Posterior vena cava (tissue), 2 donors: Measurements from ENCODE around the gene ZMYND8. TPM values are rescaled to one million over a fixed set of nuclear protein-coding genes. Genes with fewer than 3 reads are reported as not detected.
"Not testable (repeated sequence)": the region's sequence is repeated elsewhere in the genome, so short reads cannot be mapped to it uniquely, and the experiment has no call there.

Source experiments
- DNase-seq: peaks from one replicate; pipeline ENCODE4 v3.0.0-alpha.2; 2020; ENCODE audit warnings: low spot score
- intact Hi-C, 2 donors: fragments of 100-400 bp; cut with DNase I; formaldehyde crosslinking; loops; one replicate each; pipeline versions ENCODE4 v1.14.1 to v1.14.2; 2022 to 2023
- total RNA-seq, 2 donors: library from RNA; stranded (reverse); fragmentation: NEBNext Ultra II Directional; extraction: Animal tissue kit (Norgen Biotek cat#: 25700); gene quantifications; one replicate each; pipeline ENCODE4 v1.2.1, GENCODE V29; 2021
- donor health status: DM: yes; HTN: yes; CAD: no.
- donor health status: DM: yes; HTN: yes; CAD: no.

ZMYND8 gene
- total RNA-seq, 2 donors from 2014 or later = 28.0 to 29.3 TPM

- intact Hi-C loops = no loop called here
- DNase-seq = no peak
These were observed 110.3 kb downstream of the ZMYND8 start for GRCh38 chr20:47246061-47246777.

- intact Hi-C loops, DNase-seq: not testable (repeated sequence)
These were observed 111.3 kb downstream of the ZMYND8 start for GRCh38 chr20:47245166-47245565.

DNA sequence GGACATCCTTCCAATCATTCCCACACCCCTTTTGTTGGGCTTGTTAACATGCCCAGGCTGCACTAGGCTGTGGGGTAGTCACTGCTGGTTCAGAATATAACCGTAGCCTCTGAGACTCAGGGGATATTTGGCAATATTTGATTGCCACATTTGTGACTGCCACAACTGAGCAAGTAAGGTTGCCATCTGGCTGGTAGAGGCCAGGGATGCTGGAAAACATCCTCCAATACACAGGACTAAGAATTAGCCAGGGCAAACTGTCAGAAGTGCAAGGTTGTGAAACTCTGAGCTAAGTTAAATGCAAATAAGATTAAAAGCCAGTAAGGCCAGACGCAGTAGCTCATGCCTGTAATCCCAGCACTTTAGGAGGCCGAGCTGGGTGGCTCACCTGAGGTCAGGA, 112.0 kb downstream of the ZMYND8 start:
- intact Hi-C loops = no loop called here
- DNase-seq = no peak

DNA sequence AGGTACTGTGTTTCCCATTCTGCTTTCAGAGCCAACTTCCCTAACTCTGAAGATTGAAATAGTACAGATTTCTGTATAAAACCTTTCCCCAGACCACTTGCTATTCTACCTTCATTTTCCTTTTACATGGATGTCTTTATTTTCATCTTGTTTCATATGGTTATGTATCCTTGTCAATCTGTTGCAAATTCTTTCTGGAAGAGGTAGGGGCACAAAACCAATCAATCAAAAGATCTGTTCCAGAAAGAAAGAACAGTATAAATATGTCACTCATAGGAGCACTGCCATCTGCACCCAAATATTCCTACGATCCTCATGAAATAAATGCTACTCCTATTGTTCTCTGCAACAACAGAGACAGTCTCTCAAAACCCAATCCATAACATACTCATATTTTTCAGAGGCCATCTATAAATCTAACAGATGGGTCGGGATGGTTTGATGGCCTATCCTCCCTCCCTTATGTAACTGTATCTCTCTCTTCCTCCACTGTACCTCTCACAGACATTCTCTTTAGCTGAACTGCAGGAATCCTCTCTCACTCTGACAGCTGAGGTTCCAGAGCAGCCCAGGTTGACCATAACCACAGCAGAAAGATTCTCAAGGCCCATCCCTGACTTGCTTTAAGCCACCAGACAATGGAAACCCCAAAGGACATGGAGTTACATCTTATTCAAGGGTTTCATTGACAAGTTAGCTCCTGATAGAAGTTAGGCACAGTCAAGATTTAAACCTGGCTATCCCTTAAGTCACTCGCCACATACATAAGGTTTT, 112.8 kb downstream of the ZMYND8 start:
- intact Hi-C loops = no loop called here
- DNase-seq = no peak

GRCh38 chr20:47243003-47243402, 113.5 kb downstream of the ZMYND8 start:
- intact Hi-C loops = no loop called here

DNA sequence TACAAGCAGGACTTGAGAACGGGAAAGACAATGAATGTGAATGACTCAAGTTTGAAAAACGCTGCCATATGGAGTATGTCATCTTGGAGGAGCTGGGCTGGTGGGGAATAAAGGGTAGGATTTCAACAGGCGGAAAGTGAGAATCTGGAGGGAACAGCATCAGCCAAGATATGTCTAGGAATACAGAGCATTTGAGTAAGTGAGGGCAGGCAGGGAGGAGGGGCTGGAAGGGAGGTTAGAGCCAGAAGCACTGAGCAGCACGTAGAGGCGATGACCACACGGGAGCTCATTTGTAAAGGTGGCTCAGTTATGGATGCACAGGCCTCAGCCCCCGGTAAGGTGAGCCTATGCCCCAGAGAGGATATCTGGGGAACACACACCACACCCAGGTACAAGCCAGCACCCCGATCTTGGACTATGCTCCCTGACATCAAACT, 115.1 kb downstream of the ZMYND8 start:
- DNase-seq = no peak
- intact Hi-C loops = no loop called here

More at GRCh38 chr20:47243003-47243402, 113.5 kb downstream of the ZMYND8 start:
- DNase-seq = no peak

GRCh38 chr20:47240096-47240495, 116.4 kb downstream of the ZMYND8 start:
- intact Hi-C loops, DNase-seq: not testable (repeated sequence)

GRCh38 chr20:47239719-47240067, 116.8 kb downstream of the ZMYND8 start:
- intact Hi-C loops = no loop called here
- DNase-seq = no peak

- intact Hi-C loops = no loop called here
- DNase-seq = no peak
These were observed 117.5 kb downstream of the ZMYND8 start for GRCh38 chr20:47238780-47239718.

DNA sequence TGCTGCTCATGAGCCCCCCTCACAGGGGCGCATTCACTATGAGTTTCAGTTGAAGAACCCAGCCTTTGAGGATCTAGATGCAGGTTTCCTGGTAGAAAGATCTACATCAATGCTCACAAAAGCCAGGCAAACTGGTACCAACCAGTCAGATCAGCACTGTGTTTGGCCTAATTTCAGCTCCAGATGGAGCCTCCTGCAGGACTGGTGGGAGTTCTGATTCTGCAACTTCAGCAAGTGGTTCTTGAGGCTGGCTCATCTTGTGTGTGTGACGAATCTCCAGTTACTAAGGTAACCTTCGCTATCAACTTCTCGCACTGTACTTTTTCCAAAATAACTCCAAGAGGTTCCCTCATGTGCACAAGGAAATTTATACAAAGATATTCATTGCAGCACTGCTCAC, 118.8 kb downstream of the ZMYND8 start:
- intact Hi-C loops = no loop called here
- DNase-seq = no peak

GRCh38 chr20:47236639-47236900, 119.9 kb downstream of the ZMYND8 start:
- intact Hi-C loops = no loop called here
- DNase-seq = no peak

GRCh38 chr20:47235853-47236638, 120.5 kb downstream of the ZMYND8 start:
- intact Hi-C loops = no loop called here

GRCh38 chr20:47235111-47235510, 121.4 kb downstream of the ZMYND8 start:
- intact Hi-C loops = no loop called here
- no peak for DNase-seq

More at GRCh38 chr20:47235853-47236638, 120.5 kb downstream of the ZMYND8 start:
- no peak for DNase-seq

DNA sequence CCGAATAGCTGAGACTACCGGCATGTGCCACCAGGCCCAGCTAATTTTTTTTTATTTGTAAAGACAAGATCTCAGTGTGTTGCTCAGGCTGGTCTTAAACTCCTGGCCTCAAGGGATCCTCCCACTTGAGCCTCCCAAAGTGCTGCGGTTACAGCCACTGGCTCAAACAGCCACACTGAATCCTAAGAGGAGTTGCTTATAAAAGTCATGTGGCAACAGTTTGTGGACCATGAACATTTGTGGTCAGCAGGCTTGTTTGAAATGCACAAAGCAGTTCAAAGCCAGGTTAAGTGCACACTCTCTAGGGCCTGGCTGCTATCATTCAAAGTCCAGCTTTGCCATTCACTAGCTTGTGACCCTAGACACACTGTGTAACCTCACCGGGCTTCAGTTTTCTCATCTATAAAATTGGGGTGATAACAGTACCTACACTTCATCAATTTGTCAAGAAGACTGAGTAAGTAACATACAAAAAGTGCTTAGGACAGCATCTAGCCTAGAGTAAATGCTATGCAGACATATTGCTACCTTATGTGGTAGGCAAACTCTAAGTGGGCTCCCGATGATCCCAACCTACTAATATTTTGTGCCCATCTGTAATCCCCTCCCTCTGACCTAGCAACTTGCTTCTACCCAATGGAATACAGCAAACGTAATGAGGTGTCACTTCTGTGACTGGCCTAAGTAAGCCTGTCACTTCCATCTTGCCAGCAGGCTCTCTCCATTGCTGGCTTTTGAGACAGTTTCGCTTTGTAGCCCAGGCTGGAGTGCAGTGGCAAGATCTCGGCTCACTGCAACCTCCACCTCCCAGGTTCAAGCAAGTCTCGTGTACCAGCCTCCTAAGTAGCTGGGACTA, 122.9 kb downstream of the ZMYND8 start:
- no peak for DNase-seq
- intact Hi-C loops = no loop called here

GRCh38 chr20:47232518-47232917, 124.0 kb downstream of the ZMYND8 start:
- intact Hi-C loops = no loop called here
- DNase-seq = no peak

- DNase-seq = no peak
- intact Hi-C loops = no loop called here
These were observed 125.0 kb downstream of the ZMYND8 start for GRCh38 chr20:47231382-47232039.

DNA sequence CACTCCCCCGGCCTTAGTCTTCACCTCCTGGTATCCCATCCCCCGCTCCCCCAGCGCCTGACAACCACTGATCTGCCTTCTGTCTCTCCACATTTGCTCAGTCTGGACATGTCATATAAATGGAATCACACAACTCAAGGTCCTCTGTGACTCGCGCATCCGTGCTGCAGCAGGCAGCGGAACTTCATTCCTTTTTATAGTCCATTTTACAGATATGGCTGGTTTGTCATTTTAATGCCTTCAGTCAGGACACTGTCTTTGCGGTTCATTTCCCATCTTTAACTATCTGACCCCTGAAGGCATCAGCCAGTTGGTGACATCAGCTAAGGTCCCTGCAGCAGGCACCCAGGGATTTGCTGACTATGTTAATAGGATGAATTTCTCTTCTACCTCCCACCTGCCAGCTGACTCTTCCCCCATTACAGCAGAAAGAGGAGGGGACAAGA, 125.7 kb downstream of the ZMYND8 start:
- intact Hi-C loops = no loop called here
- DNase-seq = no peak

DNA sequence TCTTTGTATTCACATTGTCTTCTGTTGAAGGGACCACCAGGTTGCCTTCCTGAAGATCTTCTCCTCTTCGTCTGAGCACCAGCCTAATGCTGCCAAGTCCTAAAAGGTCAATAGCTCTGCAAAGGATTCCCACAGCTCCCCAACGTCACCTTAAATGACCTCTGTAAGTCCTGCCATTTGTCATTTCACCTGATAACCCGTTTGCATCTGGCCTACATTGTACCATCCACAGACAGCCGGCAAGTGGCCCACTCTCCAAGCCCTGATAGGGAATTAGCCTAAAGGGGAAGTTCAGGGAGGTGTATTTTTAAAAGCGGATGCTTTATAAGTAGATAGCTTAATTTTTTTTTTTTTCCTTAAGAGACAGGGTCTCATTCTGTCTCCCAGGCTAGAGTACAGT, 127.8 kb downstream of the ZMYND8 start:
- intact Hi-C loops = loop anchor here in 1 of 2 donors (1.0 kb wide), 1 partner anchor 31 kb away; no protein-coding TSS in a partner anchor
- no peak for DNase-seq
